ENCODE measurements around the gene OR52A1. TPM values are rescaled to one million over a fixed set of nuclear protein-coding genes. Genes with fewer than 3 reads are reported as not detected.

OR52A1 gene
- total and polyA plus RNA-seq, 3 experiments from 2014 or later, result not detected

- peaks cover 0 to 18% of the 10 kb centered on the region in 2 donors for H3K27me3 Mint-ChIP-seq
- H3K4me3 ChIP-seq (ENCODE audit: low read length), result no peak overlapping the region
- H3K4me3 Mint-ChIP-seq, result no peak overlapping the region
- ChIA-PET CTCF (interaction anchor here (1.8 kb wide), 1 partner anchor 684 kb away, joined by 4 read pairs; no protein-coding TSS in a partner anchor), POLR2A (no interaction called here)
- H3K36me3 ChIP-seq (ENCODE audit: insufficient read depth, low read length), result no peaks in the 10 kb centered on the region
- no peaks in the 10 kb centered on the region for H3K27me3 ChIP-seq (ENCODE audit: insufficient read depth, low read length, poor library complexity, severe bottlenecking)
- H3K4me1 Mint-ChIP-seq, result no peaks in the 10 kb centered on the region
- DNase-seq, result no peak
- H3K27ac Mint-ChIP-seq, result no peak overlapping the region
- no peaks in the 10 kb centered on the region for H3K9me3 ChIP-seq (ENCODE audit: low read length)
- no peak overlapping the region for H3K27ac ChIP-seq (ENCODE audit: low read depth, low read length)
- H3K9me3 Mint-ChIP-seq, result no peaks in the 10 kb centered on the region
- no peaks in the 10 kb centered on the region for H3K36me3 Mint-ChIP-seq
- no peaks in the 10 kb centered on the region for H3K4me1 ChIP-seq (ENCODE audit: insufficient read depth, low read length)
Measured at GRCh38 chr11:5124891-5125620, 29.5 kb downstream of the OR52A1 start.

- H3K4me3 Mint-ChIP-seq, result no peak overlapping the region
- H3K4me1 Mint-ChIP-seq, result no peaks in the 10 kb centered on the region
- POLR2A ChIA-PET, result no interaction called here
- no peaks in the 10 kb centered on the region for H3K36me3 Mint-ChIP-seq
- no peaks in the 10 kb centered on the region for H3K9me3 ChIP-seq (ENCODE audit: low read length)
- no peak overlapping the region for H3K4me3 ChIP-seq (ENCODE audit: low read length)
- H3K27ac Mint-ChIP-seq, result no peak overlapping the region
- H3K4me1 ChIP-seq (ENCODE audit: insufficient read depth, low read length), result no peaks in the 10 kb centered on the region
- no peaks in the 10 kb centered on the region for H3K36me3 ChIP-seq (ENCODE audit: insufficient read depth, low read length)
- no peaks in the 10 kb centered on the region for H3K27me3 ChIP-seq (ENCODE audit: insufficient read depth, low read length, poor library complexity, severe bottlenecking)
- CTCF ChIA-PET, result no interaction called here
- peak in 4 of 5 donors; percentile 1 to 49 (median 15) for DNase-seq
- peaks cover 0 to 22% of the 10 kb centered on the region in 2 donors for H3K27me3 Mint-ChIP-seq
- no peaks in the 10 kb centered on the region for H3K9me3 Mint-ChIP-seq
- H3K27ac ChIP-seq (ENCODE audit: low read depth, low read length), result no peak overlapping the region
Measured at GRCh38 chr11:5123802-5124521, 30.6 kb downstream of the OR52A1 start.

- H3K27me3 ChIP-seq (ENCODE audit: insufficient read depth, low read length, poor library complexity, severe bottlenecking), result no peaks in the 10 kb centered on the region
- no peaks in the 10 kb centered on the region for H3K36me3 Mint-ChIP-seq
- H3K4me3 Mint-ChIP-seq, result no peak overlapping the region
- H3K4me1 Mint-ChIP-seq, result no peaks in the 10 kb centered on the region
- no peak overlapping the region for H3K4me3 ChIP-seq (ENCODE audit: low read length)
- H3K9me3 ChIP-seq (ENCODE audit: low read length), result no peaks in the 10 kb centered on the region
- H3K27ac ChIP-seq (ENCODE audit: low read depth, low read length), result no peak overlapping the region
- no peak for DNase-seq
- no peaks in the 10 kb centered on the region for H3K4me1 ChIP-seq (ENCODE audit: insufficient read depth, low read length)
- no peak overlapping the region for H3K27ac Mint-ChIP-seq
- ChIA-PET CTCF (no interaction called here), POLR2A (no interaction called here)
- H3K9me3 Mint-ChIP-seq, result peaks cover 0 to 4% (median 0%) of the 10 kb centered on the region in 5 donors
- H3K36me3 ChIP-seq (ENCODE audit: insufficient read depth, low read length), result no peaks in the 10 kb centered on the region
- H3K27me3 Mint-ChIP-seq, result peaks cover 2 to 35% of the 10 kb centered on the region in 2 donors
Measured at GRCh38 chr11:5118893-5119292, 35.7 kb downstream of the OR52A1 start.

- H3K4me3 Mint-ChIP-seq, result no peak overlapping the region
Measured at GRCh38 chr11:5117588-5117987, 37.0 kb downstream of the OR52A1 start.

GRCh38 chr11:5115339-5115738, 39.2 kb downstream of the OR52A1 start:
- no peak overlapping the region for H3K4me3 Mint-ChIP-seq
- Histone ChIP-seq H3K4me3 (ENCODE audit: low read length) (no peak overlapping the region), H3K27me3 (ENCODE audit: insufficient read depth, low read length, poor library complexity, severe bottlenecking) (no peaks in the 10 kb centered on the region), H3K9me3 (ENCODE audit: low read length) (no peaks in the 10 kb centered on the region), H3K4me1 (ENCODE audit: insufficient read depth, low read length) (no peaks in the 10 kb centered on the region), H3K36me3 (ENCODE audit: insufficient read depth, low read length) (no peaks in the 10 kb centered on the region), H3K27ac (ENCODE audit: low read depth, low read length) (no peak overlapping the region)
- no peaks in the 10 kb centered on the region for H3K36me3 Mint-ChIP-seq
- peaks cover 0 to 4% (median 0%) of the 10 kb centered on the region in 5 donors for H3K9me3 Mint-ChIP-seq
- DNase-seq, result no peak
- H3K27ac Mint-ChIP-seq, result no peak overlapping the region
- ChIA-PET POLR2A (no interaction called here), CTCF (no interaction called here)
- H3K4me1 Mint-ChIP-seq, result no peaks in the 10 kb centered on the region
- peaks cover 2 to 21% of the 10 kb centered on the region in 2 donors for H3K27me3 Mint-ChIP-seq

More at GRCh38 chr11:5117588-5117987, 37.0 kb downstream of the OR52A1 start:
- Mint-ChIP-seq H3K36me3 (no peaks in the 10 kb centered on the region), H3K27me3 (peaks cover 2 to 22% of the 10 kb centered on the region in 2 donors), H3K4me1 (no peaks in the 10 kb centered on the region), H3K27ac (no peak overlapping the region), H3K9me3 (peaks cover 0 to 4% (median 0%) of the 10 kb centered on the region in 5 donors)
- Histone ChIP-seq H3K27me3 (ENCODE audit: insufficient read depth, low read length, poor library complexity, severe bottlenecking) (no peaks in the 10 kb centered on the region), H3K4me1 (ENCODE audit: insufficient read depth, low read length) (no peaks in the 10 kb centered on the region), H3K9me3 (ENCODE audit: low read length) (no peaks in the 10 kb centered on the region), H3K4me3 (ENCODE audit: low read length) (no peak overlapping the region), H3K27ac (ENCODE audit: low read depth, low read length) (no peak overlapping the region), H3K36me3 (ENCODE audit: insufficient read depth, low read length) (no peaks in the 10 kb centered on the region)
- ChIA-PET POLR2A (no interaction called here), CTCF (no interaction called here)
- no peak for DNase-seq

GRCh38 chr11:5107285-5107684, 47.3 kb downstream of the OR52A1 start:
- no peak overlapping the region for H3K4me3 Mint-ChIP-seq
- no peak overlapping the region for H3K27ac Mint-ChIP-seq
- peaks cover 0 to 2% (median 0%) of the 10 kb centered on the region in 5 donors for H3K9me3 Mint-ChIP-seq
- Histone ChIP-seq H3K4me1 (ENCODE audit: insufficient read depth, low read length) (no peaks in the 10 kb centered on the region), H3K27ac (ENCODE audit: low read depth, low read length) (no peak overlapping the region), H3K4me3 (ENCODE audit: low read length) (no peak overlapping the region), H3K27me3 (ENCODE audit: insufficient read depth, low read length, poor library complexity, severe bottlenecking) (no peaks in the 10 kb centered on the region), H3K9me3 (ENCODE audit: low read length) (no peaks in the 10 kb centered on the region), H3K36me3 (ENCODE audit: insufficient read depth, low read length) (no peaks in the 10 kb centered on the region)
- DNase-seq, result no peak
- H3K36me3 Mint-ChIP-seq, result no peaks in the 10 kb centered on the region
- H3K27me3 Mint-ChIP-seq, result no peaks in the 10 kb centered on the region
- ChIA-PET POLR2A (no interaction called here), CTCF (no interaction called here)
- no peaks in the 10 kb centered on the region for H3K4me1 Mint-ChIP-seq

- peaks cover 3 to 6% of the 10 kb centered on the region in 2 donors for H3K27me3 Mint-ChIP-seq
- H3K27ac Mint-ChIP-seq, result no peak overlapping the region
- Histone ChIP-seq H3K27ac (ENCODE audit: low read depth, low read length) (no peak overlapping the region), H3K4me3 (ENCODE audit: low read length) (no peak overlapping the region), H3K4me1 (ENCODE audit: insufficient read depth, low read length) (no peaks in the 10 kb centered on the region), H3K9me3 (ENCODE audit: low read length) (no peaks in the 10 kb centered on the region), H3K36me3 (ENCODE audit: insufficient read depth, low read length) (no peaks in the 10 kb centered on the region), H3K27me3 (ENCODE audit: insufficient read depth, low read length, poor library complexity, severe bottlenecking) (no peaks in the 10 kb centered on the region)
- H3K4me1 Mint-ChIP-seq, result no peaks in the 10 kb centered on the region
- peaks cover 0 to 2% (median 0%) of the 10 kb centered on the region in 5 donors for H3K9me3 Mint-ChIP-seq
- H3K36me3 Mint-ChIP-seq, result no peaks in the 10 kb centered on the region
- no peak for DNase-seq
- POLR2A ChIA-PET, result no interaction called here
- CTCF ChIA-PET, result no interaction called here
- H3K4me3 Mint-ChIP-seq, result no peak overlapping the region
Measured at GRCh38 chr11:5103066-5103465, 51.5 kb downstream of the OR52A1 start.

GRCh38 chr11:5102246-5102645, 52.3 kb downstream of the OR52A1 start:
- Mint-ChIP-seq H3K36me3 (no peaks in the 10 kb centered on the region), H3K4me3 (no peak overlapping the region), H3K9me3 (peaks cover 0 to 2% (median 0%) of the 10 kb centered on the region in 5 donors), H3K27me3 (peaks cover 3 to 6% of the 10 kb centered on the region in 2 donors), H3K27ac (no peak overlapping the region), H3K4me1 (no peaks in the 10 kb centered on the region)
- no peak for DNase-seq
- H3K9me3 ChIP-seq (ENCODE audit: low read length), result no peaks in the 10 kb centered on the region
- H3K36me3 ChIP-seq (ENCODE audit: insufficient read depth, low read length), result no peaks in the 10 kb centered on the region
- H3K27ac ChIP-seq (ENCODE audit: low read depth, low read length), result no peak overlapping the region
- ChIA-PET POLR2A (no interaction called here), CTCF (no interaction called here)
- H3K27me3 ChIP-seq (ENCODE audit: insufficient read depth, low read length, poor library complexity, severe bottlenecking), result no peaks in the 10 kb centered on the region
- no peaks in the 10 kb centered on the region for H3K4me1 ChIP-seq (ENCODE audit: insufficient read depth, low read length)
- H3K4me3 ChIP-seq (ENCODE audit: low read length), result no peak overlapping the region
